SK-N-SH (cell line): ENCODE results near the gene SAP30. TPM values are rescaled to one million over a fixed set of nuclear protein-coding genes. Genes with fewer than 3 reads are reported as not detected.

Source experiments
- CTCF ChIA-PET: fragments of 300-600, 350-600 bp; formaldehyde crosslinking; extraction: SDS; loops from one replicate; lab custom pipeline; 2021; lab: Yijun Ruan, JAX
- POLR2A ChIA-PET: fragments of 350-600 bp; sonication (Branson Sonifier 250); formaldehyde crosslinking; extraction: SDS; loops from one replicate; lab custom pipeline; 2020; ENCODE audit warnings: antibody characterized with exemption, inconsistent platforms; lab: Yijun Ruan, JAX
- DNase-seq: peaks from one replicate; pipeline ENCODE4 v3.0.0; 2012
- H2AFZ ChIP-seq: fragments of 200-600 bp; sonication (generic); 2 replicates; pipeline ENCODE4 v1.8.1; 2016; ENCODE audit warnings: antibody characterized with exemption, mild to moderate bottlenecking, low read depth
- H3F3A ChIP-seq: fragments of 200-600 bp; sonication (generic); replicated peaks from 2 replicates; pipeline ENCODE3; 2016; ENCODE audit warnings: antibody characterized with exemption, mild to moderate bottlenecking; ENCODE audit not compliant: insufficient read depth
- H3K27ac ChIP-seq, 2 experiments: fragments of 200-500 bp in 1 of 2; fragments of 200-600 bp in 1 of 2; sonication (Bioruptor generic) in 1 of 2; sonication (generic), shearing (Covaris generic) in 1 of 2; 2 replicates each; pipeline versions ENCODE4 v1.5.1 to v1.6.1; 2014 to 2016; ENCODE audit warnings: low read depth in 2 of 2, inconsistent platforms in 1 of 2, low read length in 1 of 2, mild to moderate bottlenecking in 1 of 2, mixed read lengths in 1 of 2
- H3K27me3 ChIP-seq: fragments of 200-600 bp; sonication (generic), shearing (Covaris generic); 2 replicates; pipeline ENCODE4 v1.6.1; 2016; ENCODE audit warnings: mixed run types; ENCODE audit not compliant: insufficient read depth
- H3K36me3 ChIP-seq, 2 experiments: fragments of 200-500 bp in 1 of 2; fragments of 200-600 bp in 1 of 2; sonication (Bioruptor generic) in 1 of 2; sonication (generic) in 1 of 2; replicated peaks in 1 of 2; 2 replicates each; pipeline versions ENCODE3 to v1.5.1; 2014 to 2016; ENCODE audit warnings: low read length in 1 of 2, mild to moderate bottlenecking in 1 of 2; ENCODE audit not compliant: insufficient read depth in 2 of 2, control insufficient read depth in 1 of 2
- H3K4me1 ChIP-seq, 2 experiments: fragments of 200-500 bp in 1 of 2; fragments of 200-600 bp in 1 of 2; sonication (Bioruptor generic) in 1 of 2; sonication (generic), shearing (Covaris generic) in 1 of 2; 2 replicates each; pipeline versions ENCODE4 v1.5.1 to v1.6.1; 2014 to 2016; ENCODE audit warnings: low read depth in 1 of 2, low read length in 1 of 2, mixed run types in 1 of 2; ENCODE audit not compliant: insufficient read depth in 2 of 2, control insufficient read depth in 1 of 2
- H3K4me2 ChIP-seq: fragments of 200-600 bp; sonication (generic), shearing (Covaris generic); 2 replicates; pipeline ENCODE4 v1.6.1; 2017; ENCODE audit warnings: mixed run types
- H3K4me3 ChIP-seq, 2 experiments: fragments of 200-500 bp in 1 of 2; fragments of 200-600 bp in 1 of 2; sonication (Bioruptor generic) in 1 of 2; sonication (generic), shearing (Covaris generic) in 1 of 2; 2 replicates each; pipeline versions ENCODE4 v1.5.1 to v1.8.1; 2014 to 2016; ENCODE audit warnings: low read depth in 2 of 2, inconsistent platforms in 1 of 2, low read length in 1 of 2, mild to moderate bottlenecking in 1 of 2, mixed read lengths in 1 of 2, moderate library complexity in 1 of 2
- H3K79me2 ChIP-seq: fragments of 200-600 bp; sonication (generic); 2 replicates; pipeline ENCODE4 v1.8.1; 2017; ENCODE audit warnings: mild to moderate bottlenecking; ENCODE audit not compliant: insufficient read depth
- H3K9ac ChIP-seq: fragments of 200-600 bp; sonication (generic); 2 replicates; pipeline ENCODE4 v1.6.1; 2017; ENCODE audit warnings: mixed run types
- H3K9me2 ChIP-seq: fragments of 200-600 bp; sonication (generic); 2 replicates; pipeline ENCODE4 v1.6.1; 2017; ENCODE audit warnings: mixed run types
- H3K9me3 ChIP-seq: fragments of 200-600 bp; sonication (generic); 2 replicates; pipeline ENCODE4 v1.6.1; 2017; ENCODE audit warnings: mixed run types, mild to moderate bottlenecking, moderate library complexity
- H4K20me1 ChIP-seq: fragments of 200-600 bp; sonication (generic); 2 replicates; pipeline ENCODE4 v1.6.1; 2017; ENCODE audit warnings: mild to moderate bottlenecking, mixed run types; ENCODE audit not compliant: insufficient read depth
- CHD2 ChIP-seq: fragments of 150-350 bp; IDR thresholded peaks from 2 replicates; pipeline ENCODE4 v1.6.1; 2018; ENCODE audit warnings: low read length; ENCODE audit not compliant: partially characterized antibody
- CTCF ChIP-seq: fragments of 200-600 bp; sonication (generic); IDR thresholded peaks from 2 replicates; pipeline ENCODE4 v1.6.1; 2017; ENCODE audit warnings: antibody characterized with exemption, mild to moderate bottlenecking, moderate library complexity
- ELF1 ChIP-seq: IDR thresholded peaks from 2 replicates; pipeline ENCODE4 v1.4.0; 2012
- EP300 ChIP-seq, 2 experiments: IDR thresholded peaks; 2 replicates each; pipeline versions ENCODE4 v1.4.0 to v1.6.1; 2012; ENCODE audit warnings: borderline replicate concordance in 1 of 2, low read depth in 1 of 2, low read length in 1 of 2
- SIN3A ChIP-seq: IDR thresholded peaks from 2 replicates; pipeline ENCODE4 v1.6.1; 2012; ENCODE audit warnings: low read depth, mild to moderate bottlenecking, low read length, moderate library complexity, borderline replicate concordance
- TCF12 ChIP-seq: IDR thresholded peaks from 2 replicates; pipeline ENCODE4 v1.4.0; 2012
- TEAD4 ChIP-seq: IDR thresholded peaks from 2 replicates; pipeline ENCODE4 v1.4.0; 2012; ENCODE audit warnings: mild to moderate bottlenecking, borderline replicate concordance; ENCODE audit not compliant: insufficient read depth
- WGBS: methylation state at CpG from one replicate; pipeline ENCODE4 v1.1.6; 2017; ENCODE audit warnings: low lambda C conversion rate; 5-methylcytosine and 5-hydroxymethylcytosine counted together
- polyA plus RNA-seq, 3 experiments: library from polyadenylated mRNA; depleted of rRNA; stranded (reverse); fragments of >200 nt; gene quantifications; 2 replicates each; pipeline ENCODE4 v1.2.3, GENCODE V29; 2012
- TF ChIP-seq, protein P1 (sequence below): fragments of 150-350 bp; IDR thresholded peaks from 2 replicates; pipeline ENCODE4 v1.6.1; 2016; ENCODE audit warnings: mild to moderate bottlenecking, low read depth, low read length

Gene SAP30
- polyA plus RNA-seq, 1 of the 3 experiments (the other 2 are of a cell fraction): 19.0 TPM

DNA sequence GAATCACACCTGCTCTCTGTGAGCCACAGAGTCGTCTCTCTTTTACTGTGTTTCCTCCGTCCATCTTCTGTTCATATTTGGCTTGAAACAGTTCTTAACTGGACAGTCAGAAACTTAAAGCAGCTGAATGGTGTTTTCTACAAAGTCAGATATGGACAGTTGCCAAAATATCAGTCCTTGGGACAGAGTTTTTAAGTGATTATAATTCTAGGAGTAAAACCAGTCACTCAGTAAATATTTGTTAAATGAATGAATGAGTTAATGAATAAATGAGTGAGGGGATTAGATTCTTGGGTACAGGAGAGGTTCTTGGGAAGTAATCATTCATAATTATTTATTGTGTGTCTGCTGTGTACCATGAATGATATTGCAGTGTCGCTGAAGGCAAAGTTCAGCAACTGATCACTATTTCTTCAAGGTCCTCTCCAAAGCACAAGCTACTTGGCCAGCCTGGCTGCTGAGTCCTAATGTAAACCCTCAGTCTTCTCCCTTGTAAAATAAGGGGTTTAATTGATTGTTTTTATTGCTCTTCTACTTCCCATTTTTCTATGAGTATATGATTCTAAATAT lies 33.6 kb downstream of the SAP30 start:
- Histone ChIP-seq H3K36me3 (peaks cover 0 to 4% of the 10 kb centered on the region in 2 experiments), H3K9me2 (no peaks in the 10 kb centered on the region), H3K9ac (no peak overlapping the region), H3K79me2 (no peaks in the 10 kb centered on the region), H3K27me3 (no peaks in the 10 kb centered on the region), H3K9me3 (no peaks in the 10 kb centered on the region), H4K20me1 (no peaks in the 10 kb centered on the region), H3K4me2 (no peak overlapping the region), H2AFZ (no peak overlapping the region), H3K27ac (no peak overlapping the region), H3K4me3 (no peak overlapping the region), H3F3A (no peaks in the 10 kb centered on the region), H3K4me1 (no peaks in the 10 kb centered on the region)
- ChIA-PET POLR2A (no interaction called here), CTCF (interaction anchor here (0.9 kb wide), 1 partner anchor 16 kb away, joined by 4 read pairs; no protein-coding TSS in a partner anchor)
- DNase-seq: no peak
- 88% methylated on average over 3 of the region's 3 CpGs for WGBS
- TF ChIP-seq TEAD4 (no peak), CHD2 (no peak), ELF1 (no peak), EP300 (IDR thresholded peaks at IDR 0.05; ENCODE audit: borderline replicate concordance in 1 of 2, low read depth in 1 of 2, low read length in 1 of 2) (no peak), CTCF (no peak), SIN3A (no peak)
- TF ChIP-seq, protein P1, sequence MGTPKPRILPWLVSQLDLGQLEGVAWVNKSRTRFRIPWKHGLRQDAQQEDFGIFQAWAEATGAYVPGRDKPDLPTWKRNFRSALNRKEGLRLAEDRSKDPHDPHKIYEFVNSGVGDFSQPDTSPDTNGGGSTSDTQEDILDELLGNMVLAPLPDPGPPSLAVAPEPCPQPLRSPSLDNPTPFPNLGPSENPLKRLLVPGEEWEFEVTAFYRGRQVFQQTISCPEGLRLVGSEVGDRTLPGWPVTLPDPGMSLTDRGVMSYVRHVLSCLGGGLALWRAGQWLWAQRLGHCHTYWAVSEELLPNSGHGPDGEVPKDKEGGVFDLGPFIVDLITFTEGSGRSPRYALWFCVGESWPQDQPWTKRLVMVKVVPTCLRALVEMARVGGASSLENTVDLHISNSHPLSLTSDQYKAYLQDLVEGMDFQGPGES: no peak

DNA sequence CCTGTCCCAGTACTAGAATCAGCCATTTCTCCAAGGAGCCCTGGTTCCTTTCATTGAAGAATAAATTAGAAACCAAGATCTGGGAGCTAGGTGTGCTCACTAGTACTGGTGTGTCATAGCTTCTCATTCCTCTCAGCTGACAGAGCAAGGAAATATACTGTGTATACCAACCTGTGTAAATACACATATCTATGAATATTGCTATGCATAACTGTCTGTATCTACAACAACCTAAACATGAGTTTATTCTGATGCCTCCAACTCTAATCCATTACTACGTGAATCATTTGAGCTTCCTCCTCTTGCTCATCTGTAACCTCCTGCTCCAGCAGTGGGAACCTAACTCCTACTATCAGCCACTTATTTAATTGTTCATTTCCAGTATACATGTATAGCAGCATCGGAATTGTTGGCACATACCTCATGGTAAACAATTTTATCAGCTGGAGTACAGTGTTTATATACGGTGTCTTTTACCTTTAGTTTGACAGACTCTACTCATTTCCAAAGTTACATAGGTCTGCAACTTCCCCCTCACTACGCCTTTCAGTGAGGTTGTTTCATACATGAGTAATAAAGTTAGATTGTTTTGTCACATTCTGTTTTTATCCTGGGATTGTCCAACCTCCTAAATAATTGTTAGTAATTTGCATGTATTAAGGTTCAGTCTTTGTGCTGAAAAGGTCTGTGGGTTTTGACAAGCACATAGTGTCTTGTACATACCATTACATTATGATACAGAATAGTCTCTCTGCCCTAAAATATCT lies 35.3 kb downstream of the SAP30 start:
- Histone ChIP-seq H3K27me3 (no peaks in the 10 kb centered on the region), H3K79me2 (no peaks in the 10 kb centered on the region), H3K4me2 (no peak overlapping the region), H4K20me1 (no peaks in the 10 kb centered on the region), H3K4me1 (no peaks in the 10 kb centered on the region), H3K27ac (no peak overlapping the region), H3K4me3 (no peak overlapping the region), H3K9me2 (no peaks in the 10 kb centered on the region), H3K9ac (no peak overlapping the region), H3K9me3 (no peaks in the 10 kb centered on the region), H3K36me3 (peaks cover 0 to 4% of the 10 kb centered on the region in 2 experiments), H2AFZ (no peak overlapping the region), H3F3A (no peaks in the 10 kb centered on the region)
- no peak for DNase-seq
- ChIA-PET CTCF (interaction anchor here (0.8 to 1.5 kb wide), 3 partner anchors 15 to 96 kb away, joined by 3 to 4 read pairs (median 3); no protein-coding TSS in a partner anchor), POLR2A (no interaction called here)
- 89% methylated on average over 4 of the region's 4 CpGs for WGBS
- TF ChIP-seq TCF12: no peak
- TF ChIP-seq, protein P1: no peak
